Measurements from ENCODE around the gene ASB3.

GRCh38 chr2:53660886-53661285 is 125.9 kb downstream of the ASB3 start:
- TF ChIP-seq CTCF (IDR thresholded peaks at IDR 0.05) (no peak), POLR2A (IDR thresholded peaks at IDR 0.05) (no peak)
